ENCODE data around the gene ZBTB20.

ZBTB20 gene

GRCh38 chr3:114764056-114764492 lies 383.0 kb downstream of the ZBTB20 start:
- H3K4me1 ChIP-seq = no peaks in the 10 kb centered on the region
- no peaks in the 10 kb centered on the region for H3K36me3 ChIP-seq
- DNase-seq = no peak
- TF ChIP-seq CTCF (IDR thresholded peaks at IDR 0.05; ENCODE audit: low read depth, low read length) = no peak
- H3K27me3 ChIP-seq = no peaks in the 10 kb centered on the region
- H3K4me3 ChIP-seq (ENCODE audit: low read depth, low read length) = no peak overlapping the region
- no peaks in the 10 kb centered on the region for H3K9me3 ChIP-seq

GRCh38 chr3:114762144-114762543 lies 384.9 kb downstream of the ZBTB20 start:
- DNase-seq = no peak
- no peak overlapping the region for H3K4me3 ChIP-seq (ENCODE audit: low read depth, low read length)

GRCh38 chr3:114760679-114761078 lies 386.4 kb downstream of the ZBTB20 start:
- H3K9me3 ChIP-seq = no peaks in the 10 kb centered on the region

More at GRCh38 chr3:114762144-114762543, 384.9 kb downstream of the ZBTB20 start:
- no peaks in the 10 kb centered on the region for H3K4me1 ChIP-seq
- H3K36me3 ChIP-seq = no peaks in the 10 kb centered on the region
- H3K9me3 ChIP-seq = no peaks in the 10 kb centered on the region
- H3K27me3 ChIP-seq = no peaks in the 10 kb centered on the region
- TF ChIP-seq CTCF (IDR thresholded peaks at IDR 0.05; ENCODE audit: low read depth, low read length) = no peak

GRCh38 chr3:114758831-114759699 lies 388.0 kb downstream of the ZBTB20 start:
- Histone ChIP-seq H3K4me1 (no peaks in the 10 kb centered on the region), H3K27me3 (no peaks in the 10 kb centered on the region), H3K36me3 (no peaks in the 10 kb centered on the region), H3K9me3 (no peaks in the 10 kb centered on the region), H3K4me3 (ENCODE audit: low read depth, low read length) (no peak overlapping the region)
- TF ChIP-seq CTCF (IDR thresholded peaks at IDR 0.05; ENCODE audit: low read depth, low read length) = no peak
- DNase-seq = no peak

More at GRCh38 chr3:114760679-114761078, 386.4 kb downstream of the ZBTB20 start:
- no peaks in the 10 kb centered on the region for H3K27me3 ChIP-seq
- H3K4me1 ChIP-seq = no peaks in the 10 kb centered on the region
- TF ChIP-seq CTCF (IDR thresholded peaks at IDR 0.05; ENCODE audit: low read depth, low read length) = no peak
- DNase-seq = no peak
- no peak overlapping the region for H3K4me3 ChIP-seq (ENCODE audit: low read depth, low read length)
- H3K36me3 ChIP-seq = no peaks in the 10 kb centered on the region

GRCh38 chr3:114756506-114757279 lies 390.4 kb downstream of the ZBTB20 start:
- no peaks in the 10 kb centered on the region for H3K9me3 ChIP-seq
- H3K27me3 ChIP-seq = no peaks in the 10 kb centered on the region
- H3K4me3 ChIP-seq (ENCODE audit: low read depth, low read length) = no peak overlapping the region
- no peak for TF ChIP-seq CTCF (IDR thresholded peaks at IDR 0.05; ENCODE audit: low read depth, low read length)
- H3K36me3 ChIP-seq = no peaks in the 10 kb centered on the region
- no peaks in the 10 kb centered on the region for H3K4me1 ChIP-seq
- no peak for DNase-seq
